Hepatocyte (in vitro differentiated cells): ENCODE measurements around the gene NIPAL3. TPM values are rescaled to one million over a fixed set of nuclear protein-coding genes. Genes with fewer than 3 reads are reported as not detected.
"Not testable (repeated sequence)": the region's sequence is repeated elsewhere in the genome, so short reads cannot be mapped to it uniquely, and the experiment has no call there.

Experiments used
- DNase-seq: peaks from one replicate; pipeline ENCODE4 v3.0.0-alpha.2; 2016; ENCODE audit warnings: low spot score
- H2AFZ ChIP-seq: fragments of 200-600 bp; sonication (generic); 2 replicates; pipeline ENCODE4 v1.6.0; 2016; ENCODE audit warnings: antibody characterized with exemption, mild to moderate bottlenecking
- H3K27ac ChIP-seq: fragments of 200-600 bp; sonication (generic); 2 replicates; pipeline ENCODE4 v1.5.1; 2016; ENCODE audit warnings: mild to moderate bottlenecking
- H3K27me3 ChIP-seq: fragments of 200-600 bp; sonication (generic); 2 replicates; pipeline ENCODE4 v1.6.1; 2016
- H3K36me3 ChIP-seq: fragments of 200-600 bp; sonication (generic); replicated peaks from 2 replicates; pipeline ENCODE4 v1.5.1; 2016; ENCODE audit warnings: low read depth; ENCODE audit not compliant: insufficient read depth
- H3K4me1 ChIP-seq: fragments of 200-600 bp; sonication (generic); 2 replicates; pipeline ENCODE4 v1.5.1; 2016; ENCODE audit warnings: mild to moderate bottlenecking, moderate library complexity; ENCODE audit not compliant: insufficient read depth
- H3K4me2 ChIP-seq: fragments of 200-600 bp; sonication (generic); 2 replicates; pipeline ENCODE4 v1.6.0; 2016
- H3K4me3 ChIP-seq: fragments of 200-600 bp; sonication (generic); 2 replicates; pipeline ENCODE4 v1.5.1; 2016; ENCODE audit warnings: mild to moderate bottlenecking
- H3K79me2 ChIP-seq: fragments of 200-600 bp; sonication (generic); 2 replicates; pipeline ENCODE4 v1.6.0; 2017; ENCODE audit warnings: mild to moderate bottlenecking
- H3K9me2 ChIP-seq: fragments of 200-600 bp; sonication (generic); replicated peaks from 2 replicates; pipeline ENCODE4 v1.6.0; 2017; ENCODE audit warnings: mild to moderate bottlenecking; ENCODE audit not compliant: insufficient read depth
- H3K9me3 ChIP-seq: fragments of 200-600 bp; sonication (generic); 2 replicates; pipeline ENCODE4 v1.5.1; 2016; ENCODE audit warnings: low read depth, mild to moderate bottlenecking
- H4K20me1 ChIP-seq: fragments of 200-600 bp; sonication (generic); 2 replicates; pipeline ENCODE4 v1.6.0; 2016; ENCODE audit warnings: mild to moderate bottlenecking; ENCODE audit not compliant: insufficient read depth, poor library complexity, severe bottlenecking
- EZH2 ChIP-seq: fragments of 200-600 bp; sonication (generic); IDR thresholded peaks from 2 replicates; pipeline ENCODE4 v1.6.1; 2016; ENCODE audit warnings: antibody characterized with exemption, mild to moderate bottlenecking, borderline replicate concordance
- EZH2phosphoT487 ChIP-seq: fragments of 200-600 bp; sonication (generic); IDR thresholded peaks from one replicate; pipeline ENCODE4 v1.6.1; 2018; ENCODE audit warnings: antibody characterized with exemption, mild to moderate bottlenecking, low read depth, moderate library complexity; ENCODE audit not compliant: unreplicated experiment, severe bottlenecking
- WGBS: methylation state at CpG from one replicate; pipeline ENCODE4 v1.1.6; 2016; ENCODE audit warnings: low lambda C conversion rate; ENCODE audit errors: missing lambda C conversion rate; 5-methylcytosine and 5-hydroxymethylcytosine counted together
- polyA plus RNA-seq: library from polyadenylated mRNA; unstranded; fragments of >200 nt; fragmentation: Nextera tagmentation; extraction: Ambion mirVana; gene quantifications from 2 replicates; pipeline ENCODE4 v1.2.1, GENCODE V29; 2016
- total RNA-seq: library from RNA; depleted of rRNA; stranded (reverse); fragments of >200 nt; gene quantifications from 2 replicates; pipeline ENCODE4 v1.2.3, GENCODE V29; 2014
- TF ChIP-seq, protein P1 (sequence below): fragments of 200-600 bp; sonication (generic); IDR thresholded peaks from 2 replicates; pipeline ENCODE4 v1.5.1; 2016; ENCODE audit warnings: antibody characterized with exemption, mild to moderate bottlenecking; ENCODE audit not compliant: poor library complexity

NIPAL3 gene
- total and polyA plus RNA-seq, 2 experiments from 2014 or later = 26.6 to 27.3 TPM

GRCh38 chr1:24484199-24484598 is 68.6 kb downstream of the NIPAL3 start:
- Histone ChIP-seq H4K20me1 (no peaks in the 10 kb centered on the region), H3K4me1 (no peaks in the 10 kb centered on the region), H3K4me2 (no peak overlapping the region), H3K27me3 (no peaks in the 10 kb centered on the region), H3K79me2 (no peaks in the 10 kb centered on the region), H3K4me3 (no peak overlapping the region), H3K9me3 (no peaks in the 10 kb centered on the region), H3K36me3 (no peaks in the 10 kb centered on the region), H3K9me2 (no peaks in the 10 kb centered on the region), H2AFZ (no peak overlapping the region), H3K27ac (no peak overlapping the region)
- DNase-seq = no peak
- TF ChIP-seq EZH2phosphoT487 = no peak
- TF ChIP-seq EZH2 = no peak
- TF ChIP-seq, protein P1, sequence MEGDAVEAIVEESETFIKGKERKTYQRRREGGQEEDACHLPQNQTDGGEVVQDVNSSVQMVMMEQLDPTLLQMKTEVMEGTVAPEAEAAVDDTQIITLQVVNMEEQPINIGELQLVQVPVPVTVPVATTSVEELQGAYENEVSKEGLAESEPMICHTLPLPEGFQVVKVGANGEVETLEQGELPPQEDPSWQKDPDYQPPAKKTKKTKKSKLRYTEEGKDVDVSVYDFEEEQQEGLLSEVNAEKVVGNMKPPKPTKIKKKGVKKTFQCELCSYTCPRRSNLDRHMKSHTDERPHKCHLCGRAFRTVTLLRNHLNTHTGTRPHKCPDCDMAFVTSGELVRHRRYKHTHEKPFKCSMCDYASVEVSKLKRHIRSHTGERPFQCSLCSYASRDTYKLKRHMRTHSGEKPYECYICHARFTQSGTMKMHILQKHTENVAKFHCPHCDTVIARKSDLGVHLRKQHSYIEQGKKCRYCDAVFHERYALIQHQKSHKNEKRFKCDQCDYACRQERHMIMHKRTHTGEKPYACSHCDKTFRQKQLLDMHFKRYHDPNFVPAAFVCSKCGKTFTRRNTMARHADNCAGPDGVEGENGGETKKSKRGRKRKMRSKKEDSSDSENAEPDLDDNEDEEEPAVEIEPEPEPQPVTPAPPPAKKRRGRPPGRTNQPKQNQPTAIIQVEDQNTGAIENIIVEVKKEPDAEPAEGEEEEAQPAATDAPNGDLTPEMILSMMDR = no peak
- WGBS = 84% methylated on average over 4 of the region's 4 CpGs

- no peaks in the 10 kb centered on the region for H3K27me3 ChIP-seq
- no peak for DNase-seq
- H3K36me3 ChIP-seq = no peaks in the 10 kb centered on the region
- H3K79me2 ChIP-seq = no peaks in the 10 kb centered on the region
- H4K20me1 ChIP-seq = no peaks in the 10 kb centered on the region
- TF ChIP-seq, protein P1 = no peak
- TF ChIP-seq EZH2 (no peak), EZH2phosphoT487 (no peak)
- 88% methylated on average over 7 of the region's 7 CpGs for WGBS
- H3K4me1 ChIP-seq = no peaks in the 10 kb centered on the region
- H3K9me2 ChIP-seq = no peaks in the 10 kb centered on the region
- no peak overlapping the region for H3K4me3 ChIP-seq
- no peak overlapping the region for H2AFZ ChIP-seq
- no peak overlapping the region for H3K27ac ChIP-seq
- H3K4me2 ChIP-seq = no peak overlapping the region
- no peaks in the 10 kb centered on the region for H3K9me3 ChIP-seq
Measured at GRCh38 chr1:24486331-24487065, 70.9 kb downstream of the NIPAL3 start.

DNA sequence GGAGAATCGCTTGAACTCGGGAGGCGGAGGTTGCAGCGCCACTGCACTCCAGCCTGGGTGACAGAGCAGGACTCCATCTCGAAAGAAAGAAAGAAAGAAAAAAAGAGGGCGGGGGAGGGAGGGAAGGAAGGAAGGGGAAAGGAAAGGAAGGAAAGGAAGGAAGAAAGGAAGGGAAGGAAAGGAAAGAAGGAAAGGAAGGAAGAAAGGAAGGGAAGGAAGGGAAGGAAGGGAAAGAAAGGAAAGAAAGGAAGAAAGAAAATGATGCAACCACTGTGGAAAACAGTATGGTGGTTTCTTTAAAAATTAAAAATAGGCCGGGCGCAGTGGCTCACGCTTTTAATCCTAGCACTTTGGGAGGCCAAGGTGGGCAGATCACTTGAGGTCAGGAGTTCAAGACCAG is 71.9 kb downstream of the NIPAL3 start:
- H2AFZ ChIP-seq = no peak overlapping the region
- no peaks in the 10 kb centered on the region for H3K27me3 ChIP-seq
- H3K36me3 ChIP-seq = no peaks in the 10 kb centered on the region
- H3K4me1 ChIP-seq = no peaks in the 10 kb centered on the region
- H3K9me2 ChIP-seq = no peaks in the 10 kb centered on the region
- TF ChIP-seq EZH2 = no peak
- no peak for TF ChIP-seq EZH2phosphoT487
- TF ChIP-seq, protein P1 = no peak
- no peak for DNase-seq
- H4K20me1 ChIP-seq = no peaks in the 10 kb centered on the region
- no peaks in the 10 kb centered on the region for H3K79me2 ChIP-seq
- no peaks in the 10 kb centered on the region for H3K9me3 ChIP-seq
- no peak overlapping the region for H3K4me3 ChIP-seq
- WGBS = 93% methylated on average over 7 of the region's 9 CpGs
- H3K27ac ChIP-seq = no peak overlapping the region
- no peak overlapping the region for H3K4me2 ChIP-seq

- not testable (repeated sequence) for H3K4me2 ChIP-seq, DNase-seq, H2AFZ ChIP-seq, H3K27me3 ChIP-seq, H3K4me1 ChIP-seq, H3K9me2 ChIP-seq, H3K4me3 ChIP-seq, H3K9me3 ChIP-seq, H4K20me1 ChIP-seq, H3K36me3 ChIP-seq, H3K79me2 ChIP-seq, H3K27ac ChIP-seq
- WGBS = 91% methylated on average over 7 of the region's 7 CpGs
Measured at GRCh38 chr1:24488159-24488558, 72.6 kb downstream of the NIPAL3 start.
